ENCODE measurements around the gene WTAP. TPM values are rescaled to one million over a fixed set of nuclear protein-coding genes. Genes with fewer than 3 reads are reported as not detected.

Gene WTAP
- total RNA-seq, 1 experiment from 2014 or later: 114 TPM

GRCh38 chr6:159772196-159772595 lies 44.9 kb downstream of the WTAP start:
- POLR2A ChIA-PET: interaction anchor here (0.7 kb wide), 1 partner anchor 10 kb away, joined by 3 read pairs; the partner anchor contains the start of gene ACAT2
- Histone ChIP-seq H3K27me3 (replicated peaks; ENCODE audit: control insufficient read depth, insufficient read depth, low read length) (no peaks in the 10 kb centered on the region), H3K4me3 (ENCODE audit: low read depth, low read length) (no peak overlapping the region), H3K4me1 (no peaks in the 10 kb centered on the region), H3K36me3 (ENCODE audit: control insufficient read depth, insufficient read depth, low read length) (peaks cover 4% of the 10 kb centered on the region), H3K9me3 (no peaks in the 10 kb centered on the region)
- Mint-ChIP-seq H3K36me3 (ENCODE audit: insufficient read depth, unreplicated experiment) (peaks cover 77% of the 10 kb centered on the region), H3K4me1 (ENCODE audit: low read depth, unreplicated experiment) (no peaks in the 10 kb centered on the region), H3K27ac (ENCODE audit: unreplicated experiment) (no peak overlapping the region), H3K9me3 (ENCODE audit: unreplicated experiment) (no peaks in the 10 kb centered on the region), H3K4me3 (ENCODE audit: unreplicated experiment) (no peak overlapping the region), H3K27me3 (ENCODE audit: insufficient read depth, unreplicated experiment) (no peaks in the 10 kb centered on the region)
- BruUV-seq (replicated peaks): no TSS peak
- DNase-seq: no peak
- TF ChIP-seq CTCF (IDR thresholded peaks at IDR 0.05; ENCODE audit: insufficient read depth in 1 of 2, low read depth in 1 of 2, low read length in 1 of 2, severe bottlenecking in 1 of 2, unreplicated experiment in 1 of 2): no peak
- intact Hi-C loops (cut with micrococcal nuclease; ENCODE audit: unreplicated experiment): no loop called here
- CTCF ChIA-PET: interaction anchor here (1.2 kb wide), 1 partner anchor 9 kb away, joined by 3 read pairs; no protein-coding TSS in a partner anchor

GRCh38 chr6:159777240-159777904 lies 50.1 kb downstream of the WTAP start:
- POLR2A ChIA-PET: interaction anchor here (0.7 kb wide), 1 partner anchor 16 kb away, joined by 4 read pairs; the partner anchor contains the start of gene ACAT2
- H3K27ac Mint-ChIP-seq (ENCODE audit: unreplicated experiment): no peak overlapping the region
- no peaks in the 10 kb centered on the region for H3K27me3 Mint-ChIP-seq (ENCODE audit: insufficient read depth, unreplicated experiment)

GRCh38 chr6:159778131-159778530 lies 50.8 kb downstream of the WTAP start:
- POLR2A ChIA-PET: no interaction called here
- Mint-ChIP-seq H3K4me1 (ENCODE audit: low read depth, unreplicated experiment) (peaks cover 6% of the 10 kb centered on the region), H3K27me3 (ENCODE audit: insufficient read depth, unreplicated experiment) (no peaks in the 10 kb centered on the region), H3K27ac (ENCODE audit: unreplicated experiment) (no peak overlapping the region), H3K4me3 (ENCODE audit: unreplicated experiment) (no peak overlapping the region), H3K36me3 (ENCODE audit: insufficient read depth, unreplicated experiment) (peaks cover 85% of the 10 kb centered on the region), H3K9me3 (ENCODE audit: unreplicated experiment) (no peaks in the 10 kb centered on the region)
- CTCF ChIA-PET: no interaction called here
- DNase-seq: no peak
- Histone ChIP-seq H3K36me3 (ENCODE audit: control insufficient read depth, insufficient read depth, low read length) (peaks cover 3% of the 10 kb centered on the region; the same call in 1 of the 2 replicates), H3K9me3 (no peaks in the 10 kb centered on the region), H3K4me1 (0 out of 2 replicates have a peak, but pooled peaks cover 6% of the 10 kb centered on the region), H3K4me3 (ENCODE audit: low read depth, low read length) (no peak overlapping the region), H3K27me3 (replicated peaks; ENCODE audit: control insufficient read depth, insufficient read depth, low read length) (no peaks in the 10 kb centered on the region)
- BruUV-seq (replicated peaks): no TSS peak
- TF ChIP-seq CTCF (IDR thresholded peaks at IDR 0.05; ENCODE audit: insufficient read depth in 1 of 2, low read depth in 1 of 2, low read length in 1 of 2, severe bottlenecking in 1 of 2, unreplicated experiment in 1 of 2): no peak
- intact Hi-C loops (cut with micrococcal nuclease; ENCODE audit: unreplicated experiment): no loop called here

More at GRCh38 chr6:159777240-159777904, 50.1 kb downstream of the WTAP start:
- 0 out of 2 replicates have a peak, but pooled peaks cover 6% of the 10 kb centered on the region for H3K4me1 ChIP-seq
- no peak overlapping the region for H3K4me3 Mint-ChIP-seq (ENCODE audit: unreplicated experiment)
- H3K4me1 Mint-ChIP-seq (ENCODE audit: low read depth, unreplicated experiment): no peaks in the 10 kb centered on the region
- intact Hi-C loops (cut with micrococcal nuclease; ENCODE audit: unreplicated experiment): no loop called here
- H3K36me3 Mint-ChIP-seq (ENCODE audit: insufficient read depth, unreplicated experiment): peaks cover 83% of the 10 kb centered on the region
- H3K9me3 ChIP-seq: no peaks in the 10 kb centered on the region
- TF ChIP-seq CTCF (IDR thresholded peaks at IDR 0.05; ENCODE audit: insufficient read depth in 1 of 2, low read depth in 1 of 2, low read length in 1 of 2, severe bottlenecking in 1 of 2, unreplicated experiment in 1 of 2): no peak
- H3K36me3 ChIP-seq (ENCODE audit: control insufficient read depth, insufficient read depth, low read length): peaks cover 3% of the 10 kb centered on the region; the same call in 1 of the 2 replicates
- no TSS peak for BruUV-seq (replicated peaks)
- H3K4me3 ChIP-seq (ENCODE audit: low read depth, low read length): no peak overlapping the region
- CTCF ChIA-PET: no interaction called here
- DNase-seq: no peak
- H3K27me3 ChIP-seq (replicated peaks; ENCODE audit: control insufficient read depth, insufficient read depth, low read length): no peaks in the 10 kb centered on the region
- H3K9me3 Mint-ChIP-seq (ENCODE audit: unreplicated experiment): no peaks in the 10 kb centered on the region

Measured in Caco-2 (cell line).